Esophagus (tissue), 2 donors: ENCODE data around the gene CS. TPM values are rescaled to one million over a fixed set of nuclear protein-coding genes. Genes with fewer than 3 reads are reported as not detected.

Experiments
- H3K27ac ChIP-seq, 2 donors: one replicate each; pipeline ENCODE4 v1.5.1; 2013; ENCODE audit warnings: low read depth in 2 of 2, mild to moderate bottlenecking in 2 of 2, inconsistent platforms in 1 of 2, low read length in 1 of 2, moderate library complexity in 1 of 2
- H3K27me3 ChIP-seq, 2 donors: one replicate each; pipeline ENCODE4 v1.6.1; 2013; ENCODE audit warnings: low read length in 2 of 2, control low read depth in 1 of 2, mild to moderate bottlenecking in 1 of 2; ENCODE audit not compliant: insufficient read depth in 2 of 2, control insufficient read depth in 1 of 2
- H3K36me3 ChIP-seq, 2 donors: one replicate each; pipeline ENCODE4 v1.6.1; 2013; ENCODE audit warnings: low read length in 1 of 2; ENCODE audit not compliant: control insufficient read depth in 2 of 2, insufficient read depth in 2 of 2
- H3K4me1 ChIP-seq, 2 donors: one replicate each; pipeline ENCODE4 v1.6.1; 2013; ENCODE audit warnings: low read length in 1 of 2; ENCODE audit not compliant: control insufficient read depth in 2 of 2, insufficient read depth in 2 of 2
- H3K4me3 ChIP-seq, 2 donors: one replicate each; pipeline ENCODE4 v1.5.1; 2013; ENCODE audit warnings: low read length in 2 of 2, mild to moderate bottlenecking in 2 of 2, low read depth in 1 of 2, moderate library complexity in 1 of 2
- H3K9me3 ChIP-seq, 2 donors: one replicate each; pipeline ENCODE4 v1.6.1; 2013; ENCODE audit warnings: mild to moderate bottlenecking in 2 of 2, low read depth in 1 of 2, low read length in 1 of 2, moderate library complexity in 1 of 2; ENCODE audit not compliant: control insufficient read depth in 2 of 2, insufficient read depth in 1 of 2
- WGBS, 2 donors: extraction: QIAGEN DNeasy Blood & Tissue Kit; methylation state at CpG; one replicate each; pipeline ENCODE4 v1.1.7; 2013; 5-methylcytosine and 5-hydroxymethylcytosine counted together
- polyA plus RNA-seq, 2 donors: library from polyadenylated mRNA; stranded (reverse); fragments of 200-250 nt; gene quantifications; one replicate each; pipeline ENCODE4 v1.2.3, GENCODE V29; 2013
- donor health status: healthy with polysubstance abuse.
- donor health status: Bipolar disorder and iron deficiency.

Gene CS
- polyA plus RNA-seq, 2 donors = 53.7 to 98.0 TPM

GRCh38 chr12:56224954-56225353, 75.2 kb downstream of the CS start:
- 64 to 65% methylated on average over 11 of the region's 11 CpGs for WGBS, 2 donors
- Histone ChIP-seq H3K9me3 (no peaks in the 10 kb centered on the region), H3K36me3 (peaks cover 0 to 5% of the 10 kb centered on the region in 2 donors), H3K27me3 (no peaks in the 10 kb centered on the region), H3K27ac (peak overlapping the region in 1 of 2 donors; percentile 66), H3K4me3 (peak overlapping the region; percentile 59 to 71), H3K4me1 (peaks cover 0 to 3% of the 10 kb centered on the region in 2 donors)

GRCh38 chr12:56224102-56224701, 75.9 kb downstream of the CS start, which contains the start of gene NABP2:
Gene NABP2 (plus strand): TSS chr12:56224342. CDS start chr12:56224857, 515 bp downstream.
- peaks cover 0 to 5% of the 10 kb centered on the region in 2 donors for H3K36me3 ChIP-seq
- no peaks in the 10 kb centered on the region for H3K9me3 ChIP-seq
- no peaks in the 10 kb centered on the region for H3K27me3 ChIP-seq
- WGBS, 2 donors = 1% methylated on average over 37 to 41 of the region's 41 CpGs
- H3K27ac ChIP-seq = peak within 1 kb of the TSS; percentile 66 to 92
- H3K4me1 ChIP-seq = peaks cover 0 to 3% of the 10 kb centered on the region in 2 donors
- peak within 1 kb of the TSS; percentile 59 to 71 for H3K4me3 ChIP-seq

GRCh38 chr12:56223571-56224101, 76.5 kb downstream of the CS start:
- peaks cover 0 to 5% of the 10 kb centered on the region in 2 donors for H3K36me3 ChIP-seq
- peak overlapping the region; percentile 66 to 92 for H3K27ac ChIP-seq
- H3K4me3 ChIP-seq = peak overlapping the region; percentile 59 to 71
- H3K4me1 ChIP-seq = peaks cover 0 to 3% of the 10 kb centered on the region in 2 donors
- H3K27me3 ChIP-seq = no peaks in the 10 kb centered on the region
- H3K9me3 ChIP-seq = no peaks in the 10 kb centered on the region
- 19 to 24% methylated on average over 15 of the region's 15 CpGs for WGBS, 2 donors

DNA sequence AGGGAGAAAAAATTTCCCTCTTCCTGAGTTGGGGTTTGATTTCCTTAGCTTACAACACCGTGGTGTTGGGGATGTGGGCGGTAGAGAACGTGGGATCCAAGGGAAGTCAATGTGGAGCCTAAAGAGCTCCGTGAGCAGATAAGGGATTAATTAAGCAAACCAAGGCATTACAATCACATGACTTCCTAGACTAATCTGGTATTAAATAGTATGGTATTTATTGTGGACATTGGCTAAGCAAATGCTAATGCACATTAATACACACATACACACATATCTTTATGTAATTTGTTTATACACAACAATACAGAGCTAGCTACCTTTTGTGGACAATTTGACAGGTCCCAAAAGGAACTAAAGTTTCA, 77.6 kb downstream of the CS start:
- peak overlapping the region; percentile 72 to 93 for H3K4me3 ChIP-seq
- peaks cover 0 to 3% of the 10 kb centered on the region in 2 donors for H3K4me1 ChIP-seq
- no peaks in the 10 kb centered on the region for H3K27me3 ChIP-seq
- 7 to 16% methylated on average over 4 of the region's 4 CpGs for WGBS, 2 donors
- H3K27ac ChIP-seq = peak overlapping the region; percentile 95 to 100
- H3K36me3 ChIP-seq = peaks cover 0 to 4% of the 10 kb centered on the region in 2 donors
- no peaks in the 10 kb centered on the region for H3K9me3 ChIP-seq

- peaks cover 0 to 4% of the 10 kb centered on the region in 2 donors for H3K36me3 ChIP-seq
- peak within 1 kb of the TSS; percentile 72 to 93 for H3K4me3 ChIP-seq
- no peaks in the 10 kb centered on the region for H3K9me3 ChIP-seq
- peaks cover 0 to 3% of the 10 kb centered on the region in 2 donors for H3K4me1 ChIP-seq
- 1% methylated on average over 41 to 42 of the region's 42 CpGs for WGBS, 2 donors
- peak within 1 kb of the TSS; percentile 95 to 100 for H3K27ac ChIP-seq
- H3K27me3 ChIP-seq = no peaks in the 10 kb centered on the region
These were observed 78.2 kb downstream of the CS start, which contains the start of gene RNF41 for GRCh38 chr12:56221757-56222530. Gene RNF41 (minus strand): TSS chr12:56221922. CDS start chr12:56214047, 7,875 bp downstream.

Other genes with a start within 250 kb of the CS start
- gene ERBB3, start 220.2 kb downstream of the CS start, polyA plus RNA-seq = 100 to 1,000 TPM in 1 of 2 donors, 10 to 100 TPM in 1; 49.4 to 102 TPM
- gene PA2G4, start 195.8 kb downstream of the CS start, polyA plus RNA-seq = 100 to 1,000 TPM; 103 to 180 TPM
- 1,000 to 10,000 TPM; 1,736 to 6,738 TPM for gene RPL41, start 183.7 kb downstream of the CS start, polyA plus RNA-seq
- gene ZC3H10, start 182.1 kb downstream of the CS start, polyA plus RNA-seq = 1 to 10 TPM; 1.4 to 2.2 TPM
- 10 to 100 TPM; 15.6 to 36.6 TPM for gene ESYT1, start 172.1 kb downstream of the CS start, polyA plus RNA-seq
- gene MYL6B, start 147.7 kb downstream of the CS start, polyA plus RNA-seq = 10 to 100 TPM; 57.3 to 57.7 TPM
- 1,000 to 10,000 TPM; 1,769 to 2,908 TPM for gene MYL6, start 142.0 kb downstream of the CS start, polyA plus RNA-seq
- 10 to 100 TPM; 21.4 to 31.4 TPM for gene SMARCC2, start 110.8 kb downstream of the CS start, polyA plus RNA-seq
- gene RNF41, start 78.4 kb downstream of the CS start, polyA plus RNA-seq = 10 to 100 TPM in 1 of 2 donors, 1 to 10 TPM in 1; 7.9 to 17.5 TPM
- 10 to 100 TPM; 10.2 to 19.1 TPM for gene NABP2, start 76.0 kb downstream of the CS start, polyA plus RNA-seq
- under 1 TPM; 0.09 to 0.29 TPM for gene SLC39A5, start 70.3 kb downstream of the CS start, polyA plus RNA-seq
- gene ANKRD52, start 41.9 kb downstream of the CS start, polyA plus RNA-seq = 1 to 10 TPM; 4.9 to 9.3 TPM
- 1 to 10 TPM; 5.5 to 7.0 TPM for gene COQ10A, start 33.4 kb downstream of the CS start, polyA plus RNA-seq
- gene CNPY2, start 15.7 kb upstream of the CS start, polyA plus RNA-seq = 10 to 100 TPM; 62.1 to 75.3 TPM
- 10 to 100 TPM; 18.1 to 44.7 TPM for gene PAN2, start 33.7 kb upstream of the CS start, polyA plus RNA-seq
- gene IL23A, start 38.6 kb upstream of the CS start, polyA plus RNA-seq = 10 to 100 TPM in 1 of 2 donors, 1 to 10 TPM in 1; 2.9 to 32.1 TPM
- gene STAT2, start 59.8 kb upstream of the CS start, polyA plus RNA-seq = 10 to 100 TPM; 23.9 to 35.1 TPM
- gene APOF, start 62.5 kb upstream of the CS start, polyA plus RNA-seq = not detected
- 1 to 10 TPM; 9.2 TPM for gene TIMELESS, start 149.1 kb upstream of the CS start, polyA plus RNA-seq
- under 1 TPM in 1 of 2 donors, not detected in 1; 0.04 TPM for gene MIP, start 154.3 kb upstream of the CS start, polyA plus RNA-seq
- gene SPRYD4, start 168.2 kb upstream of the CS start, polyA plus RNA-seq = 1 to 10 TPM; 2.2 to 2.9 TPM
- gene GLS2, start 187.8 kb upstream of the CS start, polyA plus RNA-seq = 1 to 10 TPM; 3.6 to 4.2 TPM
- gene RBMS2, start 221.5 kb upstream of the CS start, polyA plus RNA-seq = 1 to 10 TPM; 3.4 to 6.7 TPM